ENCODE data around the gene PCGF3. TPM values are rescaled to one million over a fixed set of nuclear protein-coding genes. Genes with fewer than 3 reads are reported as not detected.
"Not testable (repeated sequence)": the region's sequence is repeated elsewhere in the genome, so short reads cannot be mapped to it uniquely, and the experiment has no call there.

Gene PCGF3
- total RNA-seq, 1 experiment from 2014 or later, result 34.9 TPM

GRCh38 chr4:762211-763190, 56.9 kb downstream of the PCGF3 start:
- DNase-seq (ENCODE audit: low read depth), result no peak

DNA sequence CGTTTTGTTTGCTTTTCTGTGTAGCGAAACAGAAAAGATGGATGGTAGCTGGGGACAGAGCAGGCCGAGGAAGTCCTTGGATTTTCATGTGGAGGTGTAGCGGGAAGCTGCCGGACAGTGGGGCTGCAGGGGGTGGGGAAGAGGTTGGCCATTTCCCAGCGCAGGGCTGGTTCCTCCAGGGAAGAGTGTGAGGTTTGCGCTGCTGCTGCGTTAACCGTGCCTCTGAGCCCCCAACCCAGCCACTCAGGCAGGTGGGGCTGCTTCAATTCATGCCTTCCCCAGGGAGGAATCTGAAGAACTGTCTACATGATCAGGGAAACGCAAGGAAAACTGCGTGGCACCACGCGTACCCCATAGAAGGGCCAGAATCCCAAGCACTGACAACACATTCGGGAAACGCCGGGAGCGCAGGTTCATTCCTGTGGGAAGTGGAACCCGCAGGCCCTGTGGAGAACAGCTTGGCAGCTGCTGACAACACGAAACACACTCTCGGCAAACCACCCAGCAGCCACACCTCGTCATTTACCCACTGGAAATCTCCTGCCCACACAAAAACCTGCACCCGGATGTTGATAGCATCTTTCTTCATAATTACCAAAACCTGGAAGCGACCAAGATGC, 57.7 kb downstream of the PCGF3 start:
- no peak for DNase-seq (ENCODE audit: low read depth)

DNA sequence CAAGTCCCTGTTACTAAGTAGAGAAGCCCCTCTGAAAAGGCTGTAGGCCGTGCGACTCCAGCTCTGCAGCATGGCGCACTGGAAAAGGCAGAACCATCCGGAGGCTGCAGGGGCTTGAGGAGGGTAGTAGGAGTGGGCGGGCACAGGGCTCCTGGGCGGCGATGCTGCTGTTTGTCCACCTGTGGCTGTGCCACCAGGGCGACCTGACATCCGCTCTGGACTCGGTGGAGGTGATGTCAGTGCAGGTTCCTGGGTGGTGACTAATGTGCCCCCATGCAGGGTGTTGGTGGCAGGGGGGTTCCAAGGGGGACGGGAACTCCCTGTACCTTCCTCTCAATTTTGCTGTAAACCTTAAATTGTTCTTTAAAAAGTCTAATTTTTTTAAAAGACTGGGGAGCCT, 58.3 kb downstream of the PCGF3 start:
- DNase-seq (ENCODE audit: low read depth), result no peak

DNA sequence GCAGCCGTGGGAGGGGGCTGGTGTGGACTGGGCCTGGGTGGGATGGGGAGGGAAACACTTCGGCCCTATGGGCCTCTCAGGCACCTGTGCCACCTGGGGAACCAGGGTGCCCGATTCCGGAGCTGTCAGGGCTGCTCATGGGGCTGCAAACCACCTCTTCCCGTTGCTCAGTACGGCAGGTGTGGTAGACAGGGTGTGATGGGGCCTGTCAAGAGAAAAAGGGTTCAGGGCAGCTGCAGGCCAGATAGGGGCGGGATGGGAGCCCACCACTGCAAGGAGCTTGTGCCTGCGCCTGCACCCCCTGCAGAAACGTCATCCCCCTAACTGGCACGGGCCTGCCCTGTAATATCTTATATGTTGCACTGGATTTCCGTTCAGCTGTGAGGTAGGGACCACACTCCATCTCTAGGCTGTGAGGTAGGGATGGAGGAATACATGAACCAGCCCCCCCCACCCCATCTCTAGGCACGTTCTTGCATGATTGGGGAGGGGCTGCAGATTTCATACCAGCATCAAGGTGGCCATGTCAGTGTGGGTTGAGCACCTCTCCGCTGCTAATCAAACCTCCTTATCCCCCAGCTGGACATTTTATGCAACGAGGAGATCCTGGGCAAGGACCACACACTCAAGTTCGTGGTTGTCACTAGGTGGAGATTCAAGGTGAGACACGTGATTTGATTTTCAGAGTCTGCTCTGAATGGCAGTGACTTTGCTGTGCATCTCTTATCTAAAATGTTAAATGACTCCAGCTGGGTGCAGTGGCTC, 59.0 kb downstream of the PCGF3 start:
- DNase-seq (ENCODE audit: low read depth), result no peak

GRCh38 chr4:766152-766515, 60.5 kb downstream of the PCGF3 start:
- DNase-seq (ENCODE audit: low read depth), result no peak

DNA sequence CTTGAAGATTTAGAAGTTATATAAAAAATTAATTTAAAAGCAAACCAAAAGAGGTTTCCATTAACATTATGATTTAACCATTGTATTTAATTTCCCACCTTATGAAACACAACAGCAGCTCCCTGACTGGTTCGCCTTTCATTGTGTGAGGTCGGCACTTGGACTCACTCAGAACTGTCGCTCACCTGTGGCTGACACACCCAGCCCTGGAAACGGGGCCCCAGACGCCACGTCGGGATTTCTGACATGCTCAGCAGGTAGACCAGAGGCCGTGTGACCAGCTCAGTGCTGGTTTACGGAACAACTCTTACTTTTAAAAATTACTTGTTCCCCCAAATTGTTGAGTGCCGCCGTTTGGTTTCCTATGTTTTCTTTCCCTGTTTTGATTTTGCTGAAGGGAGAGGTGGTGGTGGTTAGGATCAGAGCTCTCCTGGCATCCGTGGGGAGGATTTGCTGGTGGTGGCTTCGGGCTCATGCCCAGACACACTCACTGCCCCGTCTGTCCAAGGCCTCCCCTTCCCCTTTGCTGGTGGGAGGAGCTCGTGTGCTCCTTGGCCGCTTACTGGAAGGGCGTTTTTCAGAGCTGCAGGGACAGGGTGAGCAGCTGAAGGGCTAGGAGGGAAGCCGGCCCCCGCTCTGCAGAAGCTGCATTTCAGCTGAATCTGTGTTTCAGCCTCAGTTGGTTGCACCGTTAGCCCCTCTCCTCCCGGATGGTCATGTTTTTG, 61.1 kb downstream of the PCGF3 start:
- DNase-seq (ENCODE audit: low read depth), result no peak

DNA sequence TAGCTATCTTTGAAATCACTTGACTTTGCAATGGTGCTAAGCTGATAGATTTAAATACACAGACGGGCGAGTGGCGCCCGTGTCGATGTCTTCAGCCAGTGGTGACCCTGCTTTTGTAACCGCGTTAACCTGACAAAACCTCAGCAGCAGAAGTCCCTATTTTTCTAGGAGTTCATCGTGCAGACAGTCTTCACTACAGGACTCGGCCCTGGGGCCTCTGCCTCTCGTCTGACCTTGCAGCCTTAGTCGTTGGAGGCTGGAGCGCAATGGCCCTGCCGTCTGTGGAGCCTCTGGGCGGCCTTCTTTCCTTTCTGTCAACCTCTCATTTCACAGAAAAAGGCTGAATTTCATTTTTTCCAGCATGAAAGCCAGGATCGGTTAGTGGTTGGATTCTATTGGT, 62.4 kb downstream of the PCGF3 start:
- no peak for DNase-seq (ENCODE audit: low read depth)

DNA sequence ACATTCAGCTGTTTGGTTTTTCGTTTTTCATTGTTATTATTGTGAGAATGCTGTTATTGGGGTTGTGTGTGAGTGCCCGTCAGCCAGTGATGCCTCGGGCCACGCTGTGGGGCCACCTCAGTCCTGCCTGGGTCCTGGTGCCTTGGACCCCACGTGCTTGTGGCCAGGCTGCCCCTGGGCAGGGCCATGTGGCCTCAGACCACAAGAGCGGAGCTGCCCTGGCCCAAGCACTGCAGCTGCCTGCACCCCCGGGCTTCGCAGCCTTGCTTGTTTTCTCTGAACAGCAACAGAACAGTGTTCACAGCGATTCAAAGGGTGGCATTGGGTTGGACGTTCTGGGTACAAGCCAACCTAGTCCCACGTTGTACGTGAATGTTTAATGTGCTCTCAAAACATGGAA, 63.4 kb downstream of the PCGF3 start:
- no peak for DNase-seq (ENCODE audit: low read depth)

- DNase-seq (ENCODE audit: low read depth), result no peak
Observed at GRCh38 chr4:769511-769910, 63.9 kb downstream of the PCGF3 start.

GRCh38 chr4:770022-770421, 64.4 kb downstream of the PCGF3 start:
- no peak for DNase-seq (ENCODE audit: low read depth)

GRCh38 chr4:771464-771863, 65.8 kb downstream of the PCGF3 start:
- no peak for DNase-seq (ENCODE audit: low read depth)

- no peak for DNase-seq (ENCODE audit: low read depth)
Observed at GRCh38 chr4:772118-772517, 66.5 kb downstream of the PCGF3 start.

DNA sequence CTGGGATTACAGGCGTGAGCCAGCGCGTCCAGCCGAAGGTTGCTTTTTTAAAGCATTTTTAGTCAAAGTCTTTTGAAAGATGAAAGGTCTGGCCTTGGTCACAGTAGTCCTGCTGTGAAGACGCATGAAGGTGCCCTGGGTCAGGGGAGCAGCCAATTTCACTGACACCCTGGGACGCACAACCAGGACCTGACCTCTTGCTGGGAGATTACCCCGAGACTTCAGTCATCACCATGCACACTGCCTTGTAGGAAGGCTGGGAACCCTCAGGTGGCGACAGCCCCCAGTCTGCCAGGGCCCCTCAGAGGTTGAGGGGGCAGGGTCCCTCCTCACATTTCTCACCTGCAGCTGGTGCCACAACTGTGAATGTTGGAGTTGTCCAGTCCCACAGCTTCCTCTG, 67.1 kb downstream of the PCGF3 start:
- no peak for DNase-seq (ENCODE audit: low read depth)

- DNase-seq (ENCODE audit: low read depth), result no peak
Observed at GRCh38 chr4:773214-773613, 67.6 kb downstream of the PCGF3 start.

DNA sequence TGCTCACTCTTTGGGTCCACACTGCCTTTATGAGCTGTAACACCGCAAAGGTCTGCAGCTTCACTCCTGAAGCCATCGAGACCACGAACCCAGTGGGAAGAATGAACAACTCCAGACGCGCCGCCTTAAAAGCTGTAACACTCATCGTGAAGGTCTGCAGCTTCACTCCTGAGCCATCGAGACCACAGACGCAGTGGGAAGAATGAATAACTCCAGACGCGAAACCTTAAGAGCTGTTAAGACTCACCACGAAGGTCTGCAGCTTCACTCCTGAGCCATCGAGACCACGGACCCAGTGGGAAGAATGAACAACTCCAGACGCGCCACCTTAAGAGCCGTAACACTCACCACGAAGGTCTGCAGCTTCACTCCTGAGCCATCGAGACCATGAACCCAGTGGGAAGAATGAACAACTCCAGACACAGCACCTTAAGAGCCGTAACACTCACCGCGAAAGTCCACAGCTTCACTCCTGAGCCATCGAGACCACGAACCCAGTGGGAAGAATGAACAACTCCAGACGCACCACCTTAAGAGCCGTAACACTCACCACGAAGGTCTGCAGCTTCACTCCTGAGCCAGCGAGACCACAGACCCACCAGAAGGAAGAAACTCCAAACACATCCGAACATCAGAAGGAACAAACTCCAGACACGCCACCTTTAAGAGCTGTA, 68.9 kb downstream of the PCGF3 start:
- not testable (repeated sequence) for DNase-seq (ENCODE audit: low read depth)

- not testable (repeated sequence) for DNase-seq (ENCODE audit: low read depth)
Observed at GRCh38 chr4:775485-775884, 69.9 kb downstream of the PCGF3 start.

DNA sequence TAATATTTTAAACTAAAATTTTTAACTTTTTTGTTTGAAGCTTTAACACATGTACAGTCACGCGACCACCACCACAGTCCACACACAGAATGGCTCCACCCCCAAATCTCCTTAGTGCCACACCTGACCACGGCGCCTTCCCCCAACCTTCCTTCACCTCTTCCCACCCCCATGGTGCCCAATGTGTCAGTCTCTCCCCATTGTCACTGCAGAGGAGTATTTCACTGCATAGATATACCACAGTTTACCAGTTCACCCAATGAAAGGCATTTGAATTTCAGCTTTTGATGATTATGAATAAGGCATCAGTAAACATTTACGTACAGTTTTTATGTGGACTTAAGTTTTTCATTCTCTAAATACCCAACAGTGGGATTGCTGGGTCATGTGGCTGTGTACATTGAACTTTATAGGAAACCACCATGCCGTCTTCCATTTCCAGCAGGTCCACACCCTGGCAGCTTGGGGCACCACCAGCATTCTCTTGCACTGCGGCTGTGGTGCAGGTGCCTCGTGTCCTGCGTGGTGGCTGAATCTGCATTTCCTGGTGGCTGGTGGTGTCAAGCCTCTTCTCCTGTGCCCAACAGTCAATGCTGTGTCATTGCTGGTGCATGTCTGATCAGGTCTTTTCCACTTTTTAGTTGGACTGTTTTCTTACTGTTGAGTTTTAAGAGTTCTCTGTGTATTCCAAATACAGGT, 71.3 kb downstream of the PCGF3 start:
- no peak for DNase-seq (ENCODE audit: low read depth)

- no peak for DNase-seq (ENCODE audit: low read depth)
Observed at GRCh38 chr4:777520-778262, 72.1 kb downstream of the PCGF3 start.

- DNase-seq (ENCODE audit: low read depth), result no peak
Observed at GRCh38 chr4:779555-779954, 73.9 kb downstream of the PCGF3 start.

Data from HT1080 (cell line).